Osteoblast (primary cell): Measurements from ENCODE around the gene GALNT10. TPM values are rescaled to one million over a fixed set of nuclear protein-coding genes. Genes with fewer than 3 reads are reported as not detected.

ENCODE experiments used
- DNase-seq: peaks from one replicate; pipeline ENCODE4 v3.0.0; 2011; ENCODE audit warnings: low spot score, mixed read lengths; ENCODE audit not compliant: insufficient read length; ENCODE audit errors: missing footprints
- H2AFZ ChIP-seq: 2 replicates; pipeline ENCODE4 v1.6.0; 2011; ENCODE audit warnings: mild to moderate bottlenecking, low read length
- H3K27ac ChIP-seq: 2 replicates; pipeline ENCODE4 v1.5.1; 2011; ENCODE audit warnings: mild to moderate bottlenecking, low read depth, low read length, moderate library complexity
- H3K27me3 ChIP-seq: 2 replicates; pipeline ENCODE4 v1.6.0; 2012; ENCODE audit warnings: mild to moderate bottlenecking, control low read depth, inconsistent platforms, low read length, moderate library complexity; ENCODE audit not compliant: insufficient read depth
- H3K36me3 ChIP-seq: 2 replicates; pipeline ENCODE4 v1.5.1; 2011; ENCODE audit warnings: mild to moderate bottlenecking, low read length, control low read depth, moderate library complexity; ENCODE audit not compliant: insufficient read depth
- H3K4me1 ChIP-seq: 2 replicates; pipeline ENCODE4 v1.5.1; 2011; ENCODE audit warnings: mild to moderate bottlenecking, low read length, control low read depth, moderate library complexity; ENCODE audit not compliant: insufficient read depth
- H3K4me2 ChIP-seq: 2 replicates; pipeline ENCODE4 v1.6.0; 2011; ENCODE audit warnings: mild to moderate bottlenecking, low read length; ENCODE audit not compliant: insufficient read depth
- H3K4me3 ChIP-seq: fragments of 200-600 bp; sonication (generic); 3 replicates; pipeline ENCODE4 v1.5.1; 2012; ENCODE audit warnings: mild to moderate bottlenecking, low read length, inconsistent platforms; ENCODE audit not compliant: insufficient read depth
- H3K79me2 ChIP-seq: 2 replicates; pipeline ENCODE4 v1.6.0; 2012; ENCODE audit warnings: mild to moderate bottlenecking, low read length, control low read depth, inconsistent platforms; ENCODE audit not compliant: insufficient read depth
- H3K9me3 ChIP-seq: 2 replicates; pipeline ENCODE4 v1.5.1; 2011; ENCODE audit warnings: low read depth, low read length, control low read depth
- H4K20me1 ChIP-seq: 2 replicates; pipeline ENCODE4 v1.6.0; 2012; ENCODE audit warnings: mild to moderate bottlenecking, low read length, control low read depth; ENCODE audit not compliant: insufficient read depth
- CTCF ChIP-seq: IDR thresholded peaks from 2 replicates; pipeline ENCODE4 v1.5.1; 2011; ENCODE audit warnings: mild to moderate bottlenecking, low read depth, low read length, moderate library complexity; ENCODE audit errors: extremely low read depth
- total RNA-seq: library from RNA; depleted of rRNA; stranded (reverse); fragments of >200 nt; gene quantifications from 2 replicates; pipeline ENCODE4 v1.2.3, GENCODE V29; 2012

GALNT10 gene
- total RNA-seq, 1 donor: 62.2 TPM

- TF ChIP-seq CTCF: no peak
- Histone ChIP-seq H3K27me3 (no peaks in the 10 kb centered on the region), H3K4me2 (no peak overlapping the region), H2AFZ (no peak overlapping the region), H3K4me3 (no peak overlapping the region), H4K20me1 (no peaks in the 10 kb centered on the region), H3K36me3 (peaks cover 33% of the 10 kb centered on the region), H3K4me1 (no peaks in the 10 kb centered on the region), H3K27ac (no peak overlapping the region), H3K79me2 (no peaks in the 10 kb centered on the region), H3K9me3 (no peaks in the 10 kb centered on the region)
- no peak for DNase-seq
These were observed 141.4 kb downstream of the GALNT10 start for GRCh38 chr5:154331924-154332323.

GRCh38 chr5:154332451-154332850 is 141.9 kb downstream of the GALNT10 start:
- Histone ChIP-seq H3K36me3 (peaks cover 33% of the 10 kb centered on the region), H3K4me1 (no peaks in the 10 kb centered on the region), H3K9me3 (no peaks in the 10 kb centered on the region), H2AFZ (no peak overlapping the region), H3K79me2 (no peaks in the 10 kb centered on the region), H3K27me3 (no peaks in the 10 kb centered on the region), H3K4me2 (no peak overlapping the region), H3K27ac (no peak overlapping the region), H4K20me1 (no peaks in the 10 kb centered on the region), H3K4me3 (no peak overlapping the region)
- no peak for DNase-seq
- TF ChIP-seq CTCF: no peak

- DNase-seq: no peak
- TF ChIP-seq CTCF: no peak
- Histone ChIP-seq H3K4me2 (no peak overlapping the region), H3K9me3 (no peaks in the 10 kb centered on the region), H3K27ac (no peak overlapping the region), H3K36me3 (peaks cover 33% of the 10 kb centered on the region), H3K4me1 (no peaks in the 10 kb centered on the region), H2AFZ (no peak overlapping the region), H4K20me1 (no peaks in the 10 kb centered on the region), H3K79me2 (no peaks in the 10 kb centered on the region), H3K27me3 (no peaks in the 10 kb centered on the region), H3K4me3 (no peak overlapping the region)
These were observed 142.5 kb downstream of the GALNT10 start for GRCh38 chr5:154333016-154333415.

- H3K27me3 ChIP-seq: no peaks in the 10 kb centered on the region
- H3K4me1 ChIP-seq: no peaks in the 10 kb centered on the region
- H4K20me1 ChIP-seq: no peaks in the 10 kb centered on the region
- H3K4me3 ChIP-seq: no peak overlapping the region
- H3K36me3 ChIP-seq: peaks cover 36% of the 10 kb centered on the region
- H3K4me2 ChIP-seq: no peak overlapping the region
- TF ChIP-seq CTCF: no peak
- H2AFZ ChIP-seq: no peak overlapping the region
- H3K79me2 ChIP-seq: no peaks in the 10 kb centered on the region
- no peak overlapping the region for H3K27ac ChIP-seq
- no peaks in the 10 kb centered on the region for H3K9me3 ChIP-seq
- no peak for DNase-seq
These were observed 144.0 kb downstream of the GALNT10 start for GRCh38 chr5:154334406-154335064.
